Measurements from ENCODE around the gene RAB22A.

DNA sequence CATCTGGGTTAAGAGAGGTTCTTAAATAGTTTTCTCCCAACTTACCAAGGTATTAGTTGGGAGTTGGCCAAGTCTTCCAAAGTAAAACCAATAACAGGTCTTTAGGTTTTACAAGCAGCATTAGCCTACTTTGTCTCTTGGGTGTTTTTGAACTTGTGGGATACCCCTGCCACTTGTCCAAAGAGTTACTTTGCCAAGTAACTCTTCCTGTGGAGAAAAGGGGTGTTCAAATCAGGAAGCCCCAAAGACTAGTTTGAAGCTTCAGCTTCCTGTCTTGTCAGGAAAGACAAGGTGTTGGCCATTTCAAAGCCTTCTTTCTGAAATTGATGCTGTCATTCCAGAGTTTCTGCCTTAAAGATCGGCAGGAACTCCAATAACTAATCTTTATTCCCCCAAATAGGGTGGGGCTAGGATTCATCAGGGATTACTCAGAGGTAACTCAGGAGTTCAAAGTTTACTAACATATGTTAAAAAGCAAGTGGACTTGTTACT lies 822 bp downstream of the RAB22A start:
- TF ChIP-seq, protein P1, sequence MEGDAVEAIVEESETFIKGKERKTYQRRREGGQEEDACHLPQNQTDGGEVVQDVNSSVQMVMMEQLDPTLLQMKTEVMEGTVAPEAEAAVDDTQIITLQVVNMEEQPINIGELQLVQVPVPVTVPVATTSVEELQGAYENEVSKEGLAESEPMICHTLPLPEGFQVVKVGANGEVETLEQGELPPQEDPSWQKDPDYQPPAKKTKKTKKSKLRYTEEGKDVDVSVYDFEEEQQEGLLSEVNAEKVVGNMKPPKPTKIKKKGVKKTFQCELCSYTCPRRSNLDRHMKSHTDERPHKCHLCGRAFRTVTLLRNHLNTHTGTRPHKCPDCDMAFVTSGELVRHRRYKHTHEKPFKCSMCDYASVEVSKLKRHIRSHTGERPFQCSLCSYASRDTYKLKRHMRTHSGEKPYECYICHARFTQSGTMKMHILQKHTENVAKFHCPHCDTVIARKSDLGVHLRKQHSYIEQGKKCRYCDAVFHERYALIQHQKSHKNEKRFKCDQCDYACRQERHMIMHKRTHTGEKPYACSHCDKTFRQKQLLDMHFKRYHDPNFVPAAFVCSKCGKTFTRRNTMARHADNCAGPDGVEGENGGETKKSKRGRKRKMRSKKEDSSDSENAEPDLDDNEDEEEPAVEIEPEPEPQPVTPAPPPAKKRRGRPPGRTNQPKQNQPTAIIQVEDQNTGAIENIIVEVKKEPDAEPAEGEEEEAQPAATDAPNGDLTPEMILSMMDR (optimal IDR thresholded peaks at IDR 0.05 in 1 of 3, IDR thresholded peaks at IDR 0.05 in 1 of 3, conservative IDR thresholded peaks at IDR 0.05 in 1 of 3; ENCODE audit: extremely low read depth in 1 of 3, insufficient read depth in 2 of 3, low read length in 3 of 3), result no peak
- no peak for TF ChIP-seq EZH2 (IDR thresholded peaks at IDR 0.05; ENCODE audit: low read length)

Data from keratinocyte (primary cell).